HPDE6-E6E7 (cell line): ENCODE results near the gene TPGS2.
"Not testable (repeated sequence)": the region's sequence is repeated elsewhere in the genome, so short reads cannot be mapped to it uniquely, and the experiment has no call there.

Source experiments
- DNase-seq: peaks from one replicate; pipeline ENCODE4 v3.0.0; 2011; ENCODE audit warnings: missing footprints; ENCODE audit errors: extremely low spot score

TPGS2 gene, protein sequence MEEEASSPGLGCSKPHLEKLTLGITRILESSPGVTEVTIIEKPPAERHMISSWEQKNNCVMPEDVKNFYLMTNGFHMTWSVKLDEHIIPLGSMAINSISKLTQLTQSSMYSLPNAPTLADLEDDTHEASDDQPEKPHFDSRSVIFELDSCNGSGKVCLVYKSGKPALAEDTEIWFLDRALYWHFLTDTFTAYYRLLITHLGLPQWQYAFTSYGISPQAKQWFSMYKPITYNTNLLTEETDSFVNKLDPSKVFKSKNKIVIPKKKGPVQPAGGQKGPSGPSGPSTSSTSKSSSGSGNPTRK

DNA sequence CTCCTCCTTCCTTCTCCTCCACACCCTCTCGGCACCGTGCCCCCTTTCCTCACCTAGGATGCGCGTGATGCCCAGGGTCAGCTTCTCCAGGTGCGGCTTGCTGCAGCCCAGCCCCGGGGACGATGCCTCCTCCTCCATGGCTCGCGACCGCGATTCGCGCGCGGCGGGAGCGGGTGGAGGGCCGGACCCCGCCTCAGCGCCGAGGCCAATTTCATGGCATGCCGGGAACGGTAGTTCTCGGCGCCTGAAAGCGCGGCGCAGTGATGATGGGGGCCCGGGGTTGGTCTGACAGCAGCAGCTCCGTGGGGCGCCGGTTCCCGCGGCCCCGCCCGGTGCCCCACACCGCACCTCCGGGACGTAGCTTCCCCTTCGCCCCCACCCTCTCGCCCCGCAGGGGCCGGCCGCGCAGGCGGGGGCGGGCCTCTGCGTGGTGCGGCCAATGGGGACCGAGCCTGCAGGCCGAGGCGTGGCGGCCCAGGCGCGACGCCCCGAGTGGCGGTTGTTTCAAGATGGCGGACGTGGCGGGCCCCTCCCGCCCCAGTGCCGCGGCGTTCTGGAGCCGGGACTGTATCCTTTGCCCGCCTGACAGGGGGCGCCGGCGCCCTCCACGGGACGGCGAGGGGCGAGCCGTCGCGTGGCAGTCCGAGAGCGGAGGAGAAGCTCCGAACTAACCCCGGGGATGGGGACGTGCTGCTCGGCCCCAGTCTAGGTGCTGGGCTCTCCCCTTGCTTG is at the start of gene TPGS2, which contains the start of gene KIAA1328:
Gene TPGS2, minus strand, starts transcription at position 373 of the 732 bp plus-strand sequence. Its CDS starts 235 bp downstream, at position 138.
Gene KIAA1328, plus strand, starts transcription at position 498 of the 732 bp plus-strand sequence. Its CDS starts 12 bp downstream, at position 510.
- peak; percentile 84 for DNase-seq

DNA sequence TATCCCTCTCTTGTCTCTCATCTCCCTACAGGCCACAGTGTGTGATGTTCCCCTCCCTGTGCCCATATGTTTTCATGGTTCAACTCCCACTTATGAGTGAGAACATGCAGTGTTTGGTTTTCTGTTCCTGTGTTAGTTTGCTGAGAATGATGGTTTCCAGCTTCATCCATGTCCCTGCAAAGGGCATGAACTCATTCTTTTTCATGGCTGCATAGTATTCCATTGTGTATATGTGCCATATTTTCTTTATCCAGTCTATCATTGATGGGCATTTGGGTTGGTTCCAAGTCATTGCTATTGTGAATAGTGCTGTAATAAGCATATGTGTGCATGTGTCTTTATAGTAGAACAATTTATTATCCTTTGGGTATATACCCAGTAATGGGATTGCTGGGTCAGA is 45.0 kb upstream of the TPGS2 start:
- not testable (repeated sequence) for DNase-seq

DNA sequence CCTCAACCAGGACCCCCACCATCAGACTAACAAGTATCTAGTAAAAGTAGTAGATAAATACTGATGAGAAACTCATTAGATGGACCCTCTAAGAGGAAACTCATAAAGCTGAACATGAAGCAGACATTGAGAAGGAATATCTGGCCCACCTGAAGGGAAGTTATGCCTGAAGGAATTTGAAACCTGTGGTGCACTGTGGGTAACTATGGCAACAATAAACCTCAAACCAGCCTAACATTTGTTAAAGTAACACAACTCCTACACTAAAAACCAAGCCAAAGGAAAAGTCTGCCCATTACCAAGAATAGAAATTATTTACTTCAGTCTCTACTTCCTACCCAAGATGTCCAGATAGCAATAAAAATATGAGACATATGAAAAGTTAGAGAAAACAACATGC is 43.5 kb upstream of the TPGS2 start:
- no peak for DNase-seq

DNA sequence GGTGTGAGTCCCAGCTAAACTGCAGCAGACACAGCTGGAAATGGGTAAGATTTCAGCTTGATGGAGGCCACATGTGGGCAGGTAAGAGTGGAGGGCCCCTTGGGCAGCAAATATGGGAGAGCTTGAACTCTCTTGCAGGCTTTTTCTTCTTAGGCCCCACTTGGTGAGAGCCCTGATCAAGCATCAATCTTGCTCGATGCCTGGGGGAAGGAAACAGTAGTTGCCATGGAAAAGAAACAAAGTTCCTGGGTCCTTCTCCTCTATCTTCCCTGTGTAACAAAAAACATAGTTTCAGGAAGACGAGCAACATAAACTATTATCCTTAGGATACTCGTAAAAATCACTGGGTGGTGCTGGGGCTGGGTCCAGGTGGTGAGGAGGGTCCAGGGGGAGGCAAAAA is 43.0 kb upstream of the TPGS2 start:
- DNase-seq = no peak

DNA sequence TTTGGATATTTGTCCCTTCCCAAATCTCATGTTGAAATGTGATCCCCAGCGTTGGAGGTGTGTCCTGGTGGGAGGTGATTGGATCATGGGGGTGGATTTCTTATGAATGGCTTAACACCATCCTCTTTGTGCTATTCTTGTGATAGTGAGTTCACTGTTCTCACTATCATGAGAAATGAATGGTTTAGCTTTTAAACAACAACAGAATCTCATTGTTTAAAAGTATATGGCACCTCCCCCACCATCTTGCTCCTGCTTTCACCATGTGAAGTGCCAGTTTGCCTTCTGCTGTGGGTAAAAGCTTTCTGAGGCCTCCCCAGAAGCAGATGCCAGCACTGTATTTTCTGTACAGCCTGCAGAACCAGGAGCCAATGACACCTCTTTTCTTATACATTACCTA is 38.3 kb upstream of the TPGS2 start:
- DNase-seq = no peak

DNA sequence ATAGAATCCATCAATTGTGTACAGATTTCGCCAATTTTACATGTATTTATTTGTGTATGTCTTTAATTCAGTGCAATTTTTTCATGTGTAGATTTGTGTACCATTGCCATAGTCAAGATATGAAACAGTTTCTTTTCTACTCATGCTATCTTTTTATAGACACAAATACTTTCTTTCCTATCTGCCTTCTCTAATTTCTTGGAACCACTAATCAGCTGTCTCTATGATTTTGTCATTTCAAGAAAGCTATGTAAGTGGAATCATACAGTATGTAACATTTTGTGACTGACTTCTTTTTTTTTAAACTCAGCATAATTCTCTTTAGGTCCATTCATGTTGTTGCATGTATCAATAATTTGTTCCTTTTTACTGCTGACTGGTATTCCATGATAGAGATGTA is 33.4 kb upstream of the TPGS2 start:
- no peak for DNase-seq

DNA sequence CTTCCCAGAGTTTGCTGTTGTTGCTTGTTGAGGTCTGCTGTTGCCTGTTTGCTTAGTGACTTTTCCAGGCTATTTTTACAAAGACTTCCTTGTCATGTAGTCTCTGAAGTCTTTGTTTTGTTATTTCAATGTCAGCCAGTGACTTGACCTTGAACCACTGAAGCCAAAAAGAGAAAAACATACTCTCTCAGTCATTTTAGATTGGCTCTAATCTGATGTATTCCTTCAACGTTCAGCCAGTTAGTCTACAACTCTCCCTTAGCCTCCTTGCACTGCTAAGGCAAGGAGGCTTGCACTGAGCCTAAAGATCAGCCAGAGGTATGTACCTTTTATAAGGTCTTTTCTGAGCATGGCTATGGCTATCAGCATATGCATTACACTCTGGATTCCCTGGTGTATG is 28.0 kb upstream of the TPGS2 start:
- DNase-seq = no peak

DNA sequence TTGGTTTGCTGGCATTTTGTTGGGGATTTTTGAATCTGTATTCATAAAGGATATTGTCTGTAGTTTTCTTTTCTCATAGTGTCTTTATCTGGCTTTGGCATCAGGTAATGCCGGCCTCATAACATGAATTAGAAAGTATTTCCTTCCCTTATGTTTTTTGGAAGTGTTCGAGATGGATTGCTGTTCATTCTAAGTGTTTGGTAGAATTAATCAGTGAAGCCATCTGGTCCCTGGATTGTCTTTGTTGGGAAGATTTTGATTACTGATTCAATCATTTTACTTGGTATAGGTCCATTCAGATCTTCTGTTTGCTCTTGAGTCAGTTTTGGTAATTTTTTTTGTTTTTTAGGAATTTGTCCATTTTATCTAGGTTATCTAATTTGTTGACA is 22.4 kb upstream of the TPGS2 start:
- DNase-seq = no peak

DNA sequence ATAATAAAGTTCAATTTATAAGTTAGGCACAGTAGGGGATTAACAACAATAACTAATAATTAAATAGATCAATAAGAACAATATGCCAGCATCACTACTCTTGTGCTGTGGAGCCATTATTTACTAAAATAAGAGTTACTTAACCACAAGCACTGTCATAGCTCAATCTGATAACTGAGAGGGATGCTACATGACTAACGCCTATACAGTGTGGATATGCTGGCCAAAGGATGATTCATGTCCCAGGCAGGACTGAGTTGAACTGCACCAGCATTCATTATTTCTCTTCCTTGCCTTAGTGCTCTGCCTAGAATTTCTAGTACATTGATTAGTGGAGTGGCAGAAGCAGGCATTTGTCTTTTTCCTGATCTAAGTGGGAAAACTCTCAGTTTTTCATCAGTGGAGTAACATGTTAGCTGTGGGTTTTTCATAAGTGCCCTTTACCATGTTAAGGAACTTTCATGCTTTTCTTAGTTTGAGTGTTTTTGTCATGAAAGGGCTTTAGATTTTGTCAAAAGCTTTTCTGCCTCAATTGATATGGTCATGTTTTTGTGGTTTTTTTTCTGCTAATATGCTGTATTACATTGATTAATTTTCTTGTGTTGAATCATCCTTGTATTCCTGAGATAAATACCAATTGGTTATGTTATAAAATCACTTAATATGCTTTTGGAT is 21.9 kb upstream of the TPGS2 start:
- peak; percentile 50 for DNase-seq

DNA sequence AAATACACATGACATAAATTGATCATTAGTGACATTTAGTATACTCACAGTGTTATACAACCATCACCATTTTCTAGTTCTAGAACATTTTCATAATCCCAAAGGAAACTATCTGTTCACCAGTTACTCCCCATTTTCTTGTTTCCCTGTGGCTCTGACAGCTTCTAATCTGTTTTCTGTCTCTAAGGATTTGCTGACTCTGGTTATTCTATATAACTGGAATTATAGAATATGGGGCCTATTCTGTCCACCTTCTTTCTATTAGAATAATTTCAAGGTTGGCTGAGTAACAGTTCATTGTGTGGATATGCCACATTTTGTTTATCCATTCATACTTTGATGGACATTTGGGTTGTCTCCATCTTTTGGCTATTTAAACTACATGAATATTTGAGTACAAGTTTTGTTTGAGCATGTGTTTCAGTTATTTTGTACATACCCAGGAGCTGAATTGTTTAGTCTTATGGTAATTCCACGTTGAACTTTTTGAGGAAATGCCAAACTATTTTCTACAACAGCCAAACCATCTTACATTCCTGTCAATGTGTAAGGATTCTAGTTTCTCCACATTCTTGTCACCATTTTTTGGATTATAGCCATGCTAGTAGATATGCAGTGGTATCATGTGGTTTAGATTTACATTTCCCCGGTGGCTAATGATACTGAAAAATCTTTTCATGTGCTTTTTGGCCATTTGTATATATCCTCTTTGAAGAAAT is 20.6 kb upstream of the TPGS2 start:
- DNase-seq = no peak

DNA sequence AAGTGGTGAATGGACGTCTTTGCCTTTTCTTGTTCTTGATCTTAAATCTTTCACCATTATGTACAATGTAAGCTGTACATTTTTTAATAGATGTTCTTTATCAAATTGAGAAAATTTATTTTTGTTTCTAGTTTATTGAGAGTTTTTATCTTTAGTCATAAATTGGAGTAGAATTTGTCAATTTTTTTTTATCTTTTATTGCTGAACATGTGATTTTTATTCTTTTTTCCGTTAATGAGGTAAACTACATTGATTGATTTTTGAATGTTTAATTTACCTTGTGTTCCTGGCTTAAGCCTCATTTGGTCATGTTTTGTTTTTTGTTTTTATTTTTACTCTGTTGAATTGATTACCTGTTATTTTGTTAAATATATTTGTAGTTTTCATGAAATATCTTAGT is 19.8 kb upstream of the TPGS2 start:
- DNase-seq = no peak

DNA sequence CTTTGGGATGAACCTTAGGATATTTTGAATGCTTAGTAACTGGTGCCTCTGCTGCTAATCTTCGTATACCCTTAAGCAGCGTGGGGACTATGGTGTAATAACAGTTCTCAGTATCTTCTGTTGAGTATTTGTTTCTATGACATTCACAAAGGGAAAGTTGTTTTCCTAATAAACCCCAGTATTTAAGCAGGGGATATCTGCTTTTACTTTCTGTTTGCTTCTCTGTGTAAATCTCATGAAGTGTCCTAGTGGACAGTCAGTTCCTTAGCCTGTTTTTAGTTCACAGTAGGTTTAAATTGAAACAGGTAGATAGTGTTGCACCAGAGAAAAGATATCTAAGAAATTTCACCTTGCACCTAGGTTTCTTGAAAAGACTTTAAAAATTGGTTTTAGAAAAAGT is 15.0 kb upstream of the TPGS2 start:
- no peak for DNase-seq

DNA sequence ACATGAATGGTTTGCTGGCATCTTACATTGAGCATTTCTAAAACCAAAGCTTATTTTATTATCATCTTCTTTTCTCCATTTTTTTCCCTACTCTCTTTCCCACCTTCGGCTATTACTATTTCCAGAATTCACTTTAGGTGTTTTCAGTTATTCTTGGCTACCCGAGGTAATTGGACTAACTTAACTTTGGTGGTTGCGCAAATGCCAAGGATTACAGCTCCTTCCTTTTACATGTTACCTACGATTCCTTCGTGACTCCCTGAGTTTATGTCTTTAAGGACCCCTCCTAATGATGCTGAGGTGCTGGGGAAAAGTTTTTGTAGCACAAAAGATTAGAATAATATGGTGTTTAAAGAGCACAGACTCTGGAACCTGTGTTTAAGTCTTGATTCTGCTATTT is 14.4 kb upstream of the TPGS2 start:
- DNase-seq = no peak

DNA sequence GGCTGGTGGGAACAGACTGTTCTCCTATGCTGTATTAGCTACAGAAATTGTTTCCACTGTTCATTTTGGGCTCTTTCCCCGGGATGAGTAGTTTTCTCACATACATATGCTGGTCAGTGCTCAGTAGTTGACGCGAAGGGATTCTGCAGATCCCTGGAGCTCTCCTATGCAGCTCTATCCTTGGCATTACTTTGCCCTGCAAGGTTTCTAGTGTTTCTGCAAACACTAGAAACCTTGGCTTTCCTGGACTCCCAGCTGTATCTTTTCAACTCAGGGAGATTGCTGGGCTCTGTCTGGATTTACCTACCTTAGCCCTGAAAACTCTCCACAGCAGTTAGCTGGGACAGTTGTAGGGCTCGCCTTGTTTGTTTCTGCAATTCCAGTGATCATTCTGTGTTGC is 11.0 kb upstream of the TPGS2 start:
- DNase-seq = no peak

DNA sequence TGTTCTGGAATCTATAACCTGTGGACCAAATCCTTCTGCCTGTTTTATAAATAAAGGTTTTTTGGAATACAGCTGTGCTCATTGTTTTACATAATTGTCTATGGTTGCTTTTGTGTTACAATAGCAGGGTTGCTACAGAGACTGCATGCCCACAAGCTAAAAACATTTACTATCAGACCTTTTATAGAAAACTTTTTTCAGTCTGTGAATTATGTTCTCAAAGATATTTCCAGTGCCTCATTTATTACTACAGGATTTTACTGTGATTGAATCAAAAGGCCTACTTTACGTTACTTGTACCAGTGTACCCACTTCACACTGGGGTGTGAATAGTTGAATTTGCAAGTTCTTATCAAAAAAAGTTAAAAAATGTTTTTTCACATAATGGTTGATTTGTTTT is 7.1 kb upstream of the TPGS2 start:
- no peak for DNase-seq

DNA sequence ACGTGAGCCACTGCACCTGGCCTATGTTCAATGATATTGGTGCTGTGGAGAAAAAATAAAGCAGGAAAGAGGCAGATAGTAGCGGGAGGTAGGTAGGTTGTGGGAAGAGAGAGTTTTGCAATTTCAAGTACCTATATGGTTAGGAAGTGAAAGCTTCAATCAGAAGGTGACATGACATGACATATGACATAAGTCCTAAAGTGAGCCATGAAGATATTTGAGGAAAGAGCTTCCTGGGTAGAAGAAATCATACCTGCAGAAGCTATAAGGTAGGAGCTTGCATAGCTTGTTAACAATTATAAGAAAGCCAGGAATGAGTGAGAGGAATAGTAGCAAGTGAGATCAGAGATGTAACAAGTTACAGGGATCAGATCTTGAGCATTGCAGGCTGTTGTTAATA is 4.3 kb upstream of the TPGS2 start:
- no peak for DNase-seq

DNA sequence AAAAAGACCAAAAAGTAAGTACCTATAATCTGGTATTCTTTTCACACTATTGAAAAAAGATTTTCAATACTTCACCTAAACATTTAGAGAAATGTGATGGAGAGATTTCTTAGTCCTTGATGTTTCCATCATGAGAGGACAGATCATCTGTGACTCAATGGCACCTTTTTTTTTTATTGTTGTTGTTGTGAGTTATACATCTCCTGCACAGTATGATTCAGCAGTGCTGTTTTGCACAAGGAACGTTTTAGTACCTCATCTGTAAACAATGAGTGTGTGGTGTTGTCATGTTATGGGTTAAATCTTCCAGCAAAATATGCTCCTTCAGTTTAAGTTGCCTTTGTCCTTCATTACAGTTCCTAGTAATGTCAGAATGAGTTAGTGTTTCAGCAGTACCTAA is 2.3 kb upstream of the TPGS2 start:
- DNase-seq = no peak

DNA sequence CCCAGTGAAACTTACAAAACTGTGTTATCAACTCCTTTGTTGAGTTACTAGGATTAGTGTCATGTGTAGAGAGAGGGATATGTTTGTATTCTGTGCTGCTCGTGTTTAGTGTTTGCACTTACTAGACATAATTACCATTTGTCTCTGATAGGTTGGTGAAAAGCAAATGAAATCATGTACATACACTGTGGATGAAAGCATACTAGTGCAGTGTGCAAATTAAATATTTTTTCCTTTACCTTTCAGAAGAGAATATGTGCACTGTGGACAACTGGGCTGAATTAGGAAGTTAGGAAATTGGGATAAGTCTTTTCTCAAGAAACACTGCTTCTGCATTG is 1.3 kb upstream of the TPGS2 start:
- DNase-seq = no peak

DNA sequence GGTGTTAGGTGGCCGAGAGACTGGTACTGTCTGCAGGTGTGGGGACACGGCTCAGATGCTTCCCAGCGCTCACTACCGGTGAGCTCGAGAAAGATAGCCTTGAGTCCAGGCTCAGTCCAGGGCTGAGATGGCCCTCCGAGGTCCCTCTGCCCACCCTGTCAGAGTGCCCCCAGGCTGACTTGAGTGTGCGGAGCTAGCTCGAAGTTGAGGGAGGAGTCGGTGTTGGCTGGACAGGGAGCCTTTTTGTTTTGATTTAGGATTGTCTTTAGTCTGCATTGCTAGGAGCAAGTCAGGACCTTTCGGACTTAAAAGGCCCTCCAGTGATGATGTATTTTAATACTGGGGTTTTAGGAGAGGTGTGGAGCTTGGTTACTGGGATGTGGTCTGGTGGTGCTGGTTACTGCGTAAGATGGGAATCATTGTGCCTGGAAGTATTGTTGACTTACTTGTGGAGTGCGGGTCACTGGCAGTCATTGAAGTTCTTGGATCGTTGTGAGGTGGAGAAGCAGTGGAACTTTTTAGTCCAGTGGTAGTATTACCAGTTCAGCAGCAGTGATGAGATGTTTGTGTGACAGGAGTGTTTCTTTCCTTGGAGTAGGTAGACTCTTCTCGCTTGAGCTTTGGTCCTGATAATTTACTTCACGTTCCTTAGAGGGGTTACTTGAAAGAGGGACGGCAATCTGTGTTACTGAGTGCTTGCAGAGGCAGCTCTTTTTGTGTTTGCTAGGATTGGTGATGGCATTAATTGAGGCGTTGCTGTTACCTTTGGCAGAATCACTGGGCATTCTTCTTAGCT is 758 bp upstream of the TPGS2 start:
- DNase-seq = peak; percentile 10

DNA sequence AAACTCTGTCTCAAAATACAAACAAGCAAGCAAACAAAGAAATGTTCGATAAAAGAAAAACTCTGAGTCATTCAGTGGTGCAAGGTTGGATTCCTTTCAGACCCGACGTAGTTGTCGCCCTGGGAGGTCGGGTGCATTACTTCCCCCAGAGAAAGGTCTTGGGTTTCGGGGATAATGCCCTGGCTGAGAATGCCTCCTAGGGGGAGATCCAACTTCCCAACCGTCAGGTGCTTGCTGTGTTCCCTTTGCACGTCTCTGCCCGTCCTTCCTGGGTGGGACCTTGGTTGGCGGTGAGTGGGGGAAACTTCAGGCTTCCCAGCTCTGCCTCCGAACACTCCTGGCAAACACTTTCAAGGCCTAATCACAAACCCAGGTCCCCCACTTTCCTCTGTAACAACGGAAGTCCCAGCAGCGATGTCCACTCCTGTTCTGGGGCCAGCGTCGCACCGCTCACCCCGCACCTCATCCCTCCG is 609 bp downstream of the TPGS2 start:
- peak; percentile 27 for DNase-seq

DNA sequence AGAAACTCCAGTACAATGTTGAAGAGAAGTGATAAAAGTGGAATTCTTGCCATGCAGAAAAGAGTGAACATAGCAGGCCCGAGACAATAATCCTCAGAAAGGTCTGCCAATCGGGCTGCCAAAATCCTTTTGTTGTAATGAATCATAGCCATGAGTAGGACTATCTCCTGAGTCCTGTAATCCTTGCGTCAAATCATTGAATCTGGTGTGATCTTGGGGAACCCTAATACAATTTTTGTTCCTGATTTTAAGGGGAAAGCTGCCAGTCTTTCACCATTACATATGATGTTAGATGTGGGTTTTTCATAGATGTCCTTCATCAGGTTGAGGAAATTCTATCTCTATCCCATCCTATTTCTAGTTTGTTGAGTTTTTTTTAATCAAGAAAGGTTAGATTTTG is 2.2 kb downstream of the TPGS2 start:
- no peak for DNase-seq
